Prostate gland (tissue), 2 donors: Measurements from ENCODE around the gene SCGB1A1. TPM values are rescaled to one million over a fixed set of nuclear protein-coding genes. Genes with fewer than 3 reads are reported as not detected.
A peak's percentile ranks its signal among the peaks of the same experiment; 100 is the strongest.

ENCODE experiments used
- DNase-seq: peaks from one replicate; pipeline ENCODE4 v3.0.0-alpha.2; 2019; ENCODE audit warnings: low spot score
- H3K27ac ChIP-seq, 2 donors: fragments of 200-600 bp; sonication (generic); 2 replicates each; pipeline ENCODE4 v1.5.1; 2017 to 2019
- H3K27me3 ChIP-seq: fragments of 200-600 bp; sonication (generic); replicated peaks from 2 replicates; pipeline ENCODE4 v1.5.1; 2019; ENCODE audit not compliant: insufficient read depth
- H3K36me3 ChIP-seq, 2 donors: fragments of 200-600 bp; sonication (generic); 1 replicate in 1 of 2; 2 replicates in 1 of 2; pipeline versions ENCODE4 v1.5.1 to v1.8.1; 2017 to 2019
- H3K4me1 ChIP-seq: fragments of 200-600 bp; sonication (generic); replicated peaks from 2 replicates; pipeline ENCODE4 v1.5.1; 2019
- H3K4me3 ChIP-seq, 2 donors: fragments of 200-600 bp; sonication (generic); 2 replicates each; pipeline ENCODE4 v1.5.1; 2017 to 2019
- H3K9me3 ChIP-seq: fragments of 200-600 bp; sonication (generic); 2 replicates; pipeline ENCODE4 v1.5.1; 2017
- POLR2A ChIP-seq: fragments of 450-650 bp; IDR thresholded peaks from one replicate; pipeline ENCODE4 v1.6.1; 2016; ENCODE audit warnings: antibody characterized with exemption, mild to moderate bottlenecking
- POLR2AphosphoS5 ChIP-seq: sonication (generic); formaldehyde crosslinking; IDR thresholded peaks from one replicate; pipeline ENCODE4 v1.6.1; 2017; ENCODE audit warnings: antibody characterized with exemption
- WGBS: methylation state at CpG from one replicate; pipeline ENCODE4 v1.1.5; 2018; 5-methylcytosine and 5-hydroxymethylcytosine counted together
- intact Hi-C: fragments of 100-400 bp; cut with DNase I; formaldehyde crosslinking; loops from one replicate; pipeline ENCODE4 v1.14.2; 2022
- total RNA-seq, 2 donors: library from RNA; depleted of rRNA; stranded (reverse); fragments of >200 nt; gene quantifications; one replicate each; pipeline ENCODE4 v1.1.0, GENCODE V29; 2016
- TF ChIP-seq, protein P1 (sequence below), 4 experiments: fragments of 200-600 bp in 2 of 4; fragments of 450-650 bp in 2 of 4; sonication (generic) in 2 of 4; IDR thresholded peaks; 1 replicate in 3 of 4; 2 replicates in 1 of 4; pipeline ENCODE4 v1.5.1; 2016 to 2019; ENCODE audit warnings: antibody characterized with exemption in 4 of 4, mild to moderate bottlenecking in 2 of 4, moderate library complexity in 2 of 4

Gene SCGB1A1
- total RNA-seq, 2 donors from 2014 or later, result 6.8 to 203 TPM

DNA sequence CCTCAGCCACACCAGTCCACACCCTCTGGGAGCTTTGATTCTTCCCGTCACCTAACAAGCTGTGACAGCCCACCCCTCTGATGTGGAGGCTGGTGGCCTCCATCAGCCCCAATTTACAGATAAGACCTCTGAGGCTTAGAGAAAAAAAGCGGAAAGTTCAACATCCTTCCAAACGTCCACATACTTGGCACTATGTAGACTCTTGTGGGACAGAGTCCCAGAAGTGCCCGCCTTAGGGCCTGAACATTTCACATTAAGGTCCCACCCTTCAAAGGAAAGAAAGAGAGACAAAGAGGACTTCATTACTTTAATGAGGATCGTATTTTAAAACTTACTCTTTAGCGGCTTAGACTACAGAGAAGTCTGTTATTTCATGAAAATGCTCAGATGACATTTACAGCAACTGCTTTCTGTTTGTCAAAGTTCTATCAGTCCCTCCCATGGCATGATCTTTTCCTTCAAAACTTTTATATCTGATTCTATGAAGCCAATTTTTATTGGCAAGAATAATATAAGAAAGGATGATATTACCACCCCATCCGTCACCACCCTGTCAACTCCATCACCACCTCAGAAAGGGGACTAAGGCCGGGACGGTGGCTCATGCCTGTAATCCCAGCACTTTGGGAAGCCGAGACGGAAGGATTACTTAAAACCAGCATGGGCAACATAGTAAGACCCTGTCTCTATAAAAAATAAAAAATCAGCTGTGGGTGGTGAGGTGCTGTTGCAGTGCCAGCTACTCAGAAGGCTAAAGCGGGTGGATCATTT, 15.7 kb upstream of the SCGB1A1 start:
- TF ChIP-seq, protein P1, sequence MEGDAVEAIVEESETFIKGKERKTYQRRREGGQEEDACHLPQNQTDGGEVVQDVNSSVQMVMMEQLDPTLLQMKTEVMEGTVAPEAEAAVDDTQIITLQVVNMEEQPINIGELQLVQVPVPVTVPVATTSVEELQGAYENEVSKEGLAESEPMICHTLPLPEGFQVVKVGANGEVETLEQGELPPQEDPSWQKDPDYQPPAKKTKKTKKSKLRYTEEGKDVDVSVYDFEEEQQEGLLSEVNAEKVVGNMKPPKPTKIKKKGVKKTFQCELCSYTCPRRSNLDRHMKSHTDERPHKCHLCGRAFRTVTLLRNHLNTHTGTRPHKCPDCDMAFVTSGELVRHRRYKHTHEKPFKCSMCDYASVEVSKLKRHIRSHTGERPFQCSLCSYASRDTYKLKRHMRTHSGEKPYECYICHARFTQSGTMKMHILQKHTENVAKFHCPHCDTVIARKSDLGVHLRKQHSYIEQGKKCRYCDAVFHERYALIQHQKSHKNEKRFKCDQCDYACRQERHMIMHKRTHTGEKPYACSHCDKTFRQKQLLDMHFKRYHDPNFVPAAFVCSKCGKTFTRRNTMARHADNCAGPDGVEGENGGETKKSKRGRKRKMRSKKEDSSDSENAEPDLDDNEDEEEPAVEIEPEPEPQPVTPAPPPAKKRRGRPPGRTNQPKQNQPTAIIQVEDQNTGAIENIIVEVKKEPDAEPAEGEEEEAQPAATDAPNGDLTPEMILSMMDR (IDR thresholded peaks at IDR 0.05), result no peak
- no peak for TF ChIP-seq POLR2A
- TF ChIP-seq POLR2AphosphoS5, result no peak
- intact Hi-C loops, result no loop called here
- H3K4me1 ChIP-seq, result peaks cover 21% of the 10 kb centered on the region
- no peaks in the 10 kb centered on the region for H3K27me3 ChIP-seq
- no peaks in the 10 kb centered on the region for H3K9me3 ChIP-seq
- 29% methylated on average over 12 of the region's 12 CpGs for WGBS
- no peak for DNase-seq
- no peaks in the 10 kb centered on the region for H3K36me3 ChIP-seq
- H3K4me3 ChIP-seq, result no peak overlapping the region
- H3K27ac ChIP-seq, result peak overlapping the region in 1 of 2 donors; percentile 67

DNA sequence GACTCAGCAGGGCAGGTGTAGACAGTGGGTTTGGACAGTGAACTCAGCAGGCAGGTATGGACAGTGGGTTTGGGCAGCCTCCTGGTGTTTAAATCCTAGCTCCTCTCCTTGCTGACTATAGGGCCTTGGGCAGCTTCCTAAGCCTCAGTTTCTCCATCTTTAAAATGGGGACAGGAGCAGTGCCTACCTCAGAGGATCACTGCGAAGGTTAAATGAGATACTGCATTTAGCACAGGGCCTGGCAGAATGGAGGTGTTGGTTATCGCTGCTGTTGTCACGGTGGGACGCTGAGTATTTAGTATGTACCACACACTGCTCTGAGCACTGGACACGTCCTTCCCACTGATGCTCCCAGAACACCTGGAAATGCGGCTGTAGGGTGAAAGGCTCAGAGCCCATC, 14.4 kb upstream of the SCGB1A1 start:
- Histone ChIP-seq H3K27me3 (no peaks in the 10 kb centered on the region), H3K4me3 (no peak overlapping the region), H3K4me1 (peaks cover 21% of the 10 kb centered on the region), H3K9me3 (no peaks in the 10 kb centered on the region), H3K36me3 (no peaks in the 10 kb centered on the region), H3K27ac (no peak overlapping the region)
- DNase-seq, result no peak
- TF ChIP-seq, protein P1 (IDR thresholded peaks at IDR 0.05), result no peak
- whole genome bisulfite sequencing, result 91% methylated on average over 6 of the region's 6 CpGs
- intact Hi-C loops, result no loop called here

DNA sequence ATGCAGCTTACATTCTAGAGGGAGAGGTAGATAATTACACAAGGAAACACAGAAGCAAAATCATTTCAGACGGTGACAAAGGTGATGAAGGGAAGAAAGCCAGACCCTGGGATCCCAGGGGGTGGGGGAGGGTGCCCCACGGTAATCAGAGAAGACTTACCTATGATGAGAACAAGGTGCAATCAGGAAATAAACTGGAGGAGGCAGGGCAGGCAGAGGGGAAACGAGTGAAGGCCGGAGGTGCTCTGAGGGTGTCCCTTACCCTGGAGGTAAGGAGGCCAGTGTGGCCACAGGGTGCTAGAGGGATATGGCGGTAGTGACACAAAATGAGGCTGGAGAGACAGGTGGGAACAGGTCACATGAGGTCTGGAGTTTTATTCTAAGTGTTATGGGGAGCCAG, 13.9 kb upstream of the SCGB1A1 start:
- peaks cover 17% of the 10 kb centered on the region for H3K4me1 ChIP-seq
- no peak overlapping the region for H3K27ac ChIP-seq
- 82% methylated on average over 5 of the region's 5 CpGs for WGBS
- no peaks in the 10 kb centered on the region for H3K36me3 ChIP-seq
- no peaks in the 10 kb centered on the region for H3K9me3 ChIP-seq
- intact Hi-C loops, result no loop called here
- H3K27me3 ChIP-seq, result no peaks in the 10 kb centered on the region
- TF ChIP-seq POLR2A (no peak), POLR2AphosphoS5 (no peak)
- TF ChIP-seq, protein P1 (IDR thresholded peaks at IDR 0.05), result no peak
- H3K4me3 ChIP-seq, result no peak overlapping the region
- DNase-seq, result no peak

DNA sequence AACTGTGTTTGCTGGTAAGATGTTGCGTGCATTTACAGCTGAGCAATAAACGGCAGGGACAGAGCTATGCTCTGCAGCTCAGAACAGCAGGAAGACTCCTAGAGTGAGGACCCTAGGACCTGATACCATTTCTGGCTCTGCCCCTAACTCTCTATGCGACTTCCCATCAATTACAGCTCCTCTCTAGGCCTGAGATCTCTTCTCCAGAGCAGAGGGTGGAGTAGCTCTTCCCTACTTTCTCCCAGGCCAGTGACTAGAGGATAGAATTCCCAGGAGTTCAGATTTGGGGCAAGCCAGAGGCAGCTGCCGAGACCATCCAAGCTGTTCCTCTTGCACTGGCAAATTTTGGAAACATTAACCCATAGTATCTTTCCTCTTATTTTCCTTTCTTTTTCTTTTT, 12.8 kb upstream of the SCGB1A1 start:
- 54% methylated on average over 4 of the region's 4 CpGs for WGBS
- H3K9me3 ChIP-seq, result no peaks in the 10 kb centered on the region
- H3K4me3 ChIP-seq, result no peak overlapping the region
- no peaks in the 10 kb centered on the region for H3K27me3 ChIP-seq
- intact Hi-C loops, result no loop called here
- no peaks in the 10 kb centered on the region for H3K36me3 ChIP-seq
- no peak overlapping the region for H3K27ac ChIP-seq
- H3K4me1 ChIP-seq, result peaks cover 8% of the 10 kb centered on the region
- DNase-seq, result no peak
- TF ChIP-seq, protein P1 (IDR thresholded peaks at IDR 0.05), result no peak
- no peak for TF ChIP-seq POLR2AphosphoS5
- TF ChIP-seq POLR2A, result no peak

DNA sequence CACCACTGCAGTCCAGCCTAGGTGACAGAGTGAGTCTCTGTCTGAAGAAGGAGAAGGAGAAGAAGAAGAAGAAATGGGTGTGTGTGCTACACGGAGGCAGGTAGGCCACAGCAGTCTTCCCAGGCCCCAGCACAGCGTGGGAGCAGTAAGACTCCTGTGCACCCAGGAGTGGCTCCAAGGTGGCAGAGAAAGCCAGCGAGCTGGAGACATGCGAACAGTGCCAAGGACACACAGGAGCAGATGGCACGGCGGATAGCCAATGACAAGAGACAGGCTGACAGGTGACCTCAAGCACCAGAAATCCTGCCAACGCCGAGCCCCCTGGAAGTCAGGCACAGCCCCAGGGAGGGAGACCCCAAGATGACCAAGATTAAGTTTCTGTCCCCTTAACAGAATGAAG, 9.0 kb upstream of the SCGB1A1 start:
- no peak for DNase-seq
- TF ChIP-seq POLR2AphosphoS5 (no peak), POLR2A (no peak)
- TF ChIP-seq, protein P1 (IDR thresholded peaks at IDR 0.05), result no peak
- 84% methylated on average over 8 of the region's 8 CpGs for WGBS
- H3K4me1 ChIP-seq, result no peaks in the 10 kb centered on the region
- H3K9me3 ChIP-seq, result no peaks in the 10 kb centered on the region
- H3K36me3 ChIP-seq, result no peaks in the 10 kb centered on the region
- intact Hi-C loops, result no loop called here
- H3K27ac ChIP-seq, result no peak overlapping the region
- no peak overlapping the region for H3K4me3 ChIP-seq
- no peaks in the 10 kb centered on the region for H3K27me3 ChIP-seq
